Stomach (tissue), 9 donors: ENCODE data around the gene SOX6. TPM values are rescaled to one million over a fixed set of nuclear protein-coding genes. Genes with fewer than 3 reads are reported as not detected.

Experiments
- DNase-seq, 2 donors: peaks; one replicate each; pipeline versions ENCODE4 v3.0.0 to v3.0.0-alpha.2; 2013 to 2019
- H3K27ac ChIP-seq, 5 donors: fragments of 200-600 bp in 4 of 5; sonication (generic) in 4 of 5; one replicate each; pipeline ENCODE4 v1.5.1; 2013 to 2019; ENCODE audit warnings: mild to moderate bottlenecking in 1 of 5, moderate library complexity in 1 of 5
- H3K27me3 ChIP-seq, 3 donors: fragments of 200-600 bp; sonication (generic); one replicate each; pipeline ENCODE4 v1.5.1; 2017 to 2019; ENCODE audit warnings: mixed run types in 1 of 3
- H3K36me3 ChIP-seq, 4 donors: fragments of 200-600 bp; sonication (generic); 1 replicate in 3 of 4; 2 replicates in 1 of 4; pipeline ENCODE4 v1.5.1; 2016 to 2019
- H3K4me1 ChIP-seq, 4 donors: fragments of 200-600 bp; sonication (generic); one replicate each; pipeline ENCODE4 v1.5.1; 2016 to 2019
- H3K4me3 ChIP-seq, 4 donors: fragments of 200-600 bp; sonication (generic) in 3 of 4; one replicate each; pipeline ENCODE4 v1.5.1; 2016 to 2019; ENCODE audit warnings: mild to moderate bottlenecking in 1 of 4
- H3K9me3 ChIP-seq, 4 donors: fragments of 200-600 bp; sonication (generic); one replicate each; pipeline ENCODE4 v1.5.1; 2016 to 2019
- CTCF ChIP-seq, 7 experiments: fragments of 450-650 bp in 4 of 7; fragments of 200-600 bp in 3 of 7; sonication (generic) in 3 of 7; IDR thresholded peaks; one replicate each; pipeline ENCODE4 v1.5.1; 2016 to 2019; ENCODE audit warnings: antibody characterized with exemption in 7 of 7, control low read depth in 2 of 7, mild to moderate bottlenecking in 1 of 7
- EP300 ChIP-seq: sonication (generic); formaldehyde crosslinking; IDR thresholded peaks from one replicate; pipeline ENCODE4 v1.6.1; 2017; ENCODE audit warnings: antibody characterized with exemption
- POLR2A ChIP-seq, 4 donors: fragments of 450-650 bp; IDR thresholded peaks; one replicate each; pipeline ENCODE4 v1.6.1; 2016; ENCODE audit warnings: antibody characterized with exemption in 4 of 4, control low read depth in 2 of 4, mild to moderate bottlenecking in 1 of 4, moderate library complexity in 1 of 4
- POLR2AphosphoS5 ChIP-seq, 3 donors: sonication (generic); formaldehyde crosslinking; IDR thresholded peaks; one replicate each; pipeline ENCODE4 v1.6.1; 2016; ENCODE audit warnings: antibody characterized with exemption in 3 of 3
- WGBS, 5 donors: extraction: QIAGEN DNeasy Blood & Tissue Kit in 3 of 5; methylation state at CpG; one replicate each; pipeline versions ENCODE4 v1.1.5 to v1.1.7; 2013 to 2018; 5-methylcytosine and 5-hydroxymethylcytosine counted together
- intact Hi-C: fragments of 100-400 bp; cut with DNase I; formaldehyde crosslinking; loops from one replicate; pipeline ENCODE4 v1.15.1; 2023; ENCODE audit warnings: low total_unique reads
- polyA plus RNA-seq, 3 donors: library from polyadenylated mRNA; stranded (reverse); fragments of 200-250 nt; gene quantifications; one replicate each; pipeline ENCODE4 v1.2.3, GENCODE V29; 2013
- total RNA-seq, 5 donors: library from RNA; depleted of rRNA; stranded (reverse); fragments of >200 nt; gene quantifications; one replicate each; pipeline versions ENCODE4 v1.1.0 to v1.2.3, GENCODE V29; 2014 to 2016
- donor health status: healthy with polysubstance abuse.
- donor health status: Bipolar disorder and iron deficiency.
- donor health status: healthy.

The SOX6 gene
- total and polyA plus RNA-seq, 8 donors: 1.2 to 13.6 (median 4.5) TPM

- no peak for DNase-seq
- Histone ChIP-seq H3K9me3 (no peaks in the 10 kb centered on the region), H3K4me1 (peaks cover 0 to 9% (median 4%) of the 10 kb centered on the region in 4 donors), H3K27ac (no peak overlapping the region), H3K4me3 (no peak overlapping the region), H3K36me3 (no peaks in the 10 kb centered on the region), H3K27me3 (no peaks in the 10 kb centered on the region)
- intact Hi-C loops: no loop called here
- TF ChIP-seq CTCF (IDR thresholded peaks at IDR 0.05): no peak
- no peak for TF ChIP-seq POLR2AphosphoS5 (IDR thresholded peaks at IDR 0.05)
- no peak for TF ChIP-seq EP300
- TF ChIP-seq POLR2A (IDR thresholded peaks at IDR 0.05): no peak
These were observed 228.6 kb downstream of the SOX6 start for GRCh38 chr11:16127732-16128131.

GRCh38 chr11:16126362-16126761 is 230.0 kb downstream of the SOX6 start:
- peak in 1 of 2 donors; percentile 58 for DNase-seq
- Histone ChIP-seq H3K27me3 (no peaks in the 10 kb centered on the region), H3K27ac (no peak overlapping the region), H3K4me1 (peaks cover 0 to 9% (median 4%) of the 10 kb centered on the region in 4 donors), H3K9me3 (no peaks in the 10 kb centered on the region), H3K36me3 (no peaks in the 10 kb centered on the region), H3K4me3 (no peak overlapping the region)
- intact Hi-C loops: no loop called here
- TF ChIP-seq CTCF (IDR thresholded peaks at IDR 0.05): no peak
- TF ChIP-seq POLR2AphosphoS5 (IDR thresholded peaks at IDR 0.05): no peak
- no peak for TF ChIP-seq POLR2A (IDR thresholded peaks at IDR 0.05)
- no peak for TF ChIP-seq EP300

- H3K4me3 ChIP-seq: no peak overlapping the region
- DNase-seq: no peak
- H3K4me1 ChIP-seq: peaks cover 0 to 9% (median 4%) of the 10 kb centered on the region in 4 donors
- no peaks in the 10 kb centered on the region for H3K9me3 ChIP-seq
- H3K27ac ChIP-seq: no peak overlapping the region
- intact Hi-C loops: no loop called here
- no peaks in the 10 kb centered on the region for H3K27me3 ChIP-seq
- no peak for TF ChIP-seq POLR2AphosphoS5 (IDR thresholded peaks at IDR 0.05)
- no peak for TF ChIP-seq POLR2A (IDR thresholded peaks at IDR 0.05)
- no peak for TF ChIP-seq EP300
- no peak for TF ChIP-seq CTCF (IDR thresholded peaks at IDR 0.05)
- no peaks in the 10 kb centered on the region for H3K36me3 ChIP-seq
These were observed 230.6 kb downstream of the SOX6 start for GRCh38 chr11:16125796-16126195.

- Histone ChIP-seq H3K27me3 (no peaks in the 10 kb centered on the region), H3K36me3 (no peaks in the 10 kb centered on the region), H3K9me3 (no peaks in the 10 kb centered on the region), H3K27ac (no peak overlapping the region), H3K4me1 (peaks cover 0 to 9% (median 4%) of the 10 kb centered on the region in 4 donors), H3K4me3 (no peak overlapping the region)
- intact Hi-C loops: no loop called here
- no peak for DNase-seq
- WGBS, 5 donors: 70 to 84% (median 79%) methylated on average over 3 of the region's 3 CpGs
- TF ChIP-seq CTCF (IDR thresholded peaks at IDR 0.05): no peak
- TF ChIP-seq POLR2A (IDR thresholded peaks at IDR 0.05): no peak
These were observed 232.0 kb downstream of the SOX6 start for GRCh38 chr11:16124390-16124789.
